ENCODE results near the gene HBM. TPM values are rescaled to one million over a fixed set of nuclear protein-coding genes. Genes with fewer than 3 reads are reported as not detected.
"Not testable (repeated sequence)": the region's sequence is repeated elsewhere in the genome, so short reads cannot be mapped to it uniquely, and the experiment has no call there.

The HBM gene
- total RNA-seq, 1 donor from 2014 or later = 89.5 TPM

DNA sequence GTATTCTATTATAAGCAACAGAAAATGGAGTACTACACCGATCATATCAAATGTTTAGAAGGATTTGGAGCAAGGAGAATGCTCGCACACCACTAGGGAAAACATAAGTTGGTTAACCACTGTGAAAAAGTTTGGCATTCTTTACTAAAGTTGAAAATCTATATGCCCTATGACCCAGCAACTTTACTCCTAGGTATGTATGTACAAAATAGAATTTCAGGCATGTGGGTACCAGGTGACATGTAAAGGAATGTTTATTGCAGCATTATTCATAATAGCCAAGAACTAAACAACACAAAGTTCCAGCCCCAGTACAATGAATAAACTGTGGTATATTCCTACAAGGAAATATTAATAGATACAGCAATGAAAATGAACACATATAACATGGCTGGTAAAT is 19.1 kb upstream of the HBM start:
- DNase-seq = no peak

DNA sequence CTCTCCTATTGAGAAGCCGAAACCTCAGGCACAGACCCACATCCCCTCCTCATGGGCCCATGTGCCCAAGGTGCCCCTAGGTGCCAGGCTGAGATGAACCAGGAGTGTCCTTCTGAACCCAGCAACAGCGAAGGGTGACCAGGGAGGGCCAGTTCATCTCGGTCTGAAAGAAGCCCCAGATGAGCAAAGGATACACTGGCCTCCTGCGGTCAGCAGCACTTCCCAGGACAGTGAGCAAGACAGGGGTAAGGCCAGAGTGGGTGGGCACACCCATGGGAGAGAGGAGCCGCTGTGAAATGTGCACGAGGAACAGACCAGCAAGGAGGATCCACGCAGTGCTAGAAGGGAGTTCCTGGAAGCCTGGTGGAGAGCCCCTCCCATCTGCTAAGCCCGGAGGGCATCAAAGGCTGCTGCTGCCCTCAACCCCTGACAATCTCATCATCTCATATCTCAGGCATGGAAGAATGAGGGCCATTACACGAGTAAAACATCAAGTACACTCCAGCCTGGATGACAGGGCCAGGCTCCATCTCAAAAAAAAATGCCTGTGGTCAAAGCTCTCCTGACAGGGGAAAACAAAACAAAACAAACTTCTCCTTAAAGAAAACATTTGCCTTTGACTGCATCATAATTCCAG is 16.6 kb upstream of the HBM start:
- no peak for DNase-seq

DNA sequence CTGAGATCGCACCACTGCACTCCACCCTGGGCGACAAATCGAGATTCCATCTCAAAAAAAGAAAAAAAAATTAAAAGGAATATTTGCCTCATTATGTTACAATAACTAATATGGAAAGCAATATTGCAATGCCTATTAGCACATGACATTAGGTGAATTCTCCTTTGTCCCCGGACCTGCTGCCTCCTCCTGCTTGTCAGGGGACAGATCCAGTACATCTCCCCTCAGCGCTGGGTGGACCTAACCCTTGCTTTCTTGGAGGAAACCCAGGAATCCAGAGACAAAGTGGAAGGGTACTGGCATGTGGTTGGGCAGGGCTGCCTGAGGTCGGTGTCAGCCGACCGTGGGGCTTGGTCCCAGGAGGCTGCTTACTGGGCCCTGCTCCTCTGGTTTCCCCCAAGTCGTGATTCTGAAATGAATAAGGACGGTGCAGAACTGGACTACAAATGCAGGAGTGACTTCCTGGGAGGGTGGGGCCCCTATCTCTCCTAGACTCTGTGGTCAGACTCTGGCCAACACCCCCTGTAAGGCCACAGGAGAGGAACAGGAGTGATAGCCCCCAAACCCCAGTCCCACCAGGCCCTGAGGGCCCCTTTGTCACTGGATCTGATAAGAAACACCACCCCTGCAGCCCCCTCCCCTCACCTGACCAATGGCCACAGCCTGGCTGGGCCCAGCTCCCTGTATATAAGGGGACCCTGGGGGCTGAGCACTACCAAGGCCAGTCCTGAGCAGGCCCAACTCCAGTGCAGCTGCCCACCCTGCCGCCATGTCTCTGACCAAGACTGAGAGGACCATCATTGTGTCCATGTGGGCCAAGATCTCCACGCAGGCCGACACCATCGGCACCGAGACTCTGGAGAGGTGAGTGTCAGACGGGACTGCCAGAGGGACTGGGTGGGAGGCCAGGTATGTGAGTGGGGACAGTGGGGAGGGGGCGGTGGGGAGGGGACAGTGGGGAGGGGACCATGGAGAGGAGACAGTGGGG is 13.3 kb upstream of the HBM start, which contains the start of gene HBZ:
Gene HBZ (plus strand): TSS at position 504 of the 988 bp plus-strand sequence. CDS start 266 bp downstream, at position 770.
- no peak for DNase-seq

DNA sequence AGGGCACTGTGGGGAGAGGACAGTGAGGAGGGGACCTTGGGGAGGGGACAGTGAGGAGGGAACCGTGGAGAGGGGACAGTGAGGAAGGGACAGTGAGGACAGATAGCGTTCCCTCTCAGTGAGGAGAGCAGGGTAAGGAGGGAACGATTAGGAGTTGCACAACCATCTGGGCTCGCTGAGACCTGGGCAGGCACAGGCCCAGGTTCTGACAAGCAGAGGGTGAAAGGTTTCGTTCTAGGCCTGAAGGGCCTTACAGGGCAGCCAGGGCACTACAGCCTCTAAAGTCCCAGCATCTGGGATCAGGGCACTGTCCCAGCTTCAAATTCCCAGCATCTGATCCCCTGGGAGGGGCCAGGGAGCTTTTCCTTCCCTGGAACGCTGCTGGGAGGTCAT is 12.7 kb upstream of the HBM start:
- not testable (repeated sequence) for DNase-seq

DNA sequence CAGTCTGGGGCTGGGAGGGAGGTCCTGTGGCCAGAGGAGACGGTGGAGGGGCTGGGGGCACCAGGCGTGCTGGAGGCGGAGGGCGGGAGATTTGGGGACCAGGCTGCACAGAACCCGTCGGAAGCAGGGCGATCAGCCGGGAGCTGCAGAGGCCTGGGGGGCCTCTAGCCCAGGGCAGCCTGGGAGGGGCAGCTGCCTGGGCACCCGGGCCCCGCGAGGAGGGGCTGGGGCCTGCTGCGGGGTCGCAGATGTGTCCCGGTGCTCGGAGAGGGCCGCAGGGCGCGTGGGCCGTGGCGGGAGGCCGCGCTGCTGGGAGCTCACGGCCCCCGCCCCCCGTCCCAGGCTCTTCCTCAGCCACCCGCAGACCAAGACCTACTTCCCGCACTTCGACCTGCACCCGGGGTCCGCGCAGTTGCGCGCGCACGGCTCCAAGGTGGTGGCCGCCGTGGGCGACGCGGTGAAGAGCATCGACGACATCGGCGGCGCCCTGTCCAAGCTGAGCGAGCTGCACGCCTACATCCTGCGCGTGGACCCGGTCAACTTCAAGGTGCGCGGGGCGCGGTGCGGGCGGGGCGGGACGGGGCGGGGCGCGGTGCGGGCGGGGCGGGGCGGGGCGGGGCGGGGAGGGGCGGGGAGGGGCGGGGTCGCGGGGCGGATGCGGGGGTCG is 12.1 kb upstream of the HBM start:
- not testable (repeated sequence) for DNase-seq

DNA sequence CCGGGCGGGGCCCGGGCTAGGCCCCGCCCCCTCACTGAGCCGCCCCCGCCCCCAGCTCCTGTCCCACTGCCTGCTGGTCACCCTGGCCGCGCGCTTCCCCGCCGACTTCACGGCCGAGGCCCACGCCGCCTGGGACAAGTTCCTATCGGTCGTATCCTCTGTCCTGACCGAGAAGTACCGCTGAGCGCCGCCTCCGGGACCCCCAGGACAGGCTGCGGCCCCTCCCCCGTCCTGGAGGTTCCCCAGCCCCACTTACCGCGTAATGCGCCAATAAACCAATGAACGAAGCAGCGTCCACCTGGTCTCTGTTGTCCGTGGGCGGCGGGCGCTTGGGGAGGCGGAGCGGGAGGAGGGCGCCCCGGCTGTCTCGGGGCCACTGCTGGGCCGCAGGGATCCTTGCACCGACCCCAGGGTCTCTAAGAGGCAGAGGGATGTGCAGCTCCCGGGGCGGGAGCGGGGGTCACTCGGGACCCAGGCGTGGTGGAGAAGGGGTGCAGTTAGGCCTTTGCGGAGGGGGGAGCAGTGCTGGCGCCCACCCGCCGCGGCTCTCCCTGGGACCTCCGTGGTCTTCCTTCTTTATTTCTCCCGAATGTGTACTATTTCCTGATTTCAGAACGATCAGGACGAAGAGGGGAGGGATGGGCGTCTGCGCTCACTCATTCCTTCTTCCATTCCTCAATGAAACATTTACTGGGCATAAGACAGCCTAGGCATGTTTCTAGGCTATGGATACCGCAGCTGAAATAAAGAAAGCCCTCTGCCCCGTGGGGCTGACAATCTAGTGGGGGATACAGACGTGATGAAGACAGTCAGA is 11.4 kb upstream of the HBM start:
- no peak for DNase-seq

DNA sequence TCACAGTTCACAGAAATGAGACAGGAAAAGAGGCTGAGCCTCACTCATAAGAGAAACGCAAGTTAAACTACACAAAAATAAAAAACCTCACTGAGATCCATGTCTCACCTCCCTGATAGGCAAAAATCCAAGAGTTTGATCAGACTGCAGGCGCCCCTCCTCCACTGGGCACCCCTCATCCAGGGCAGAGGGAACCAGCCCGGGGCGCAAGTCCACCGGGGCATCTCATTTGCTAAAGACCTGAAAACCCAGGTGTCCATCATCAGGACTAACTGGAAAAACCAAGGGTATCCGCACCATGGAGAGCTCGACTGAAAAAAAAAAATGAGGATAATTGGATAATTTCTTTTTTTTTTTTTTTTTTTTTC is 10.8 kb upstream of the HBM start:
- no peak for DNase-seq

DNA sequence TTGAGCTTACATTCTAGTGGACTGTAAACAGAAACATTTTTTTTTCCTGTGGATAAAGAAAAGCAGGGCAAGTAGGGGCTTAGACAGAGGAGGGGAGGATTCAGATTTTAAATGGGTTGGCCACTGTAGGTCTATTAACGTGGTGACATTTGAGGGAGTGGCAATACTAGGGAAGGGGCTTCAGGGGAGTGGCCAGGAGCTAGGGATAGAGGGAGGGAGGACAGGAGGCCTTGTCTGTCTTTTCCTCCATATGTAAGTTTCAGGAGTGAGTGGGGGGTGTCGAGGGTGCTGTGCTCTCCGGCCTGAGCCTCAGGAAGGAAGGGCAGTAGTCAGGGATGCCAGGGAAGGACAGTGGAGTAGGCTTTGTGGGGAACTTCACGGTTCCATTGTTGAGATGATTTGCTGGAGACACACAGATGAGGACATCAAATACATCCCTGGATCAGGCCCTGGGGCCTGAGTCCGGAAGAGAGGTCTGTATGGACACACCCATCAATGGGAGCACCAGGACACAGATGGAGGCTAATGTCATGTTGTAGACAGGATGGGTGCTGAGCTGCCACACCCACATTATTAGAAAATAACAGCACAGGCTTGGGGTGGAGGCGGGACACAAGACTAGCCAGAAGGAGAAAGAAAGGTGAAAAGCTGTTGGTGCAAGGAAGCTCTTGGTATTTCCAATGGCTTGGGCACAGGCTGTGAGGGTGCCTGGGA is 6.5 kb upstream of the HBM start:
- DNase-seq = no peak

DNA sequence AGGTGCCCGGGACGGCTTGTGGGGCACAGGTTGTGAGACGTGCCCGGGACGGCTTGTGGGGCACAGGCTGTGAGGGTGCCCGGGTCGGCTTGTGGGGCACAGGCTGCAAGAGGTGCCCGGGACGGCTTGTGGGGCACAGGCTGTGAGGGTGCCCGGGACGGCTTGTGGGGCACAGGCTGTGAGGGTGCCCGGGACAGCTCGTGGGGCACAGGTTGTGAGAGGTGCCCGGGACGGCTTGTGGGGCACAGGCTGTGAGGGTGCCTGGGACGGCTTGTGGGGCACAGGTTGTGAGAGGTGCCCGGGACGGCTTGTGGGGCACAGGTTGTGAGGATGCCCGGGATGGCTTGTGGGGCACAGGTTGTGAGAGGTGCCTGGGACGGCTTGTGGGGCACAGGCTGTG is 5.5 kb upstream of the HBM start:
- DNase-seq = not testable (repeated sequence)

DNA sequence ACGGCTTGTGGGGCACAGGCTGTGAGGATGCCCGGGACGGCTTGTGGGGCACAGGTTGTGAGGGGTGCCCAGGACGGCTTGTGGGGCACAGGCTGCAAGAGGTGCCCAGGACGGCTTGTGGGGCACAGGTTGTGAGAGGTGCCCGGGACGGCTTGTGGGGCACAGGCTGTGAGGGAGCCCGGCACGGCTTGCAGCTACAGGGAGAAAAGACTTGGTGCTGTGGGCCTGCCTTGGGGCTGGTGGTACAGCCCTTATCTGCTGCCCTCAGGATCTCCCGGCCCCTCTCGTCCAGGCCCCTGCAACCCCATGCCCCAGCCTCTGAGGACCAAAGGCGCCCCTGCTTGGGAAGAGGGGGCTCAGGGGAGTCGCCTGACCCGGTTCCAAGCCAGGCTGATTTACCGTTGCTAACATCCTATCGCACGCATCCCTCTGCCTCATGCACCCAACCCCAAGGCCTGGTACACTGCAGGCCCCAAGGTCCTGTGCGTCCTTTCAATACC is 5.0 kb upstream of the HBM start:
- no peak for DNase-seq

DNA sequence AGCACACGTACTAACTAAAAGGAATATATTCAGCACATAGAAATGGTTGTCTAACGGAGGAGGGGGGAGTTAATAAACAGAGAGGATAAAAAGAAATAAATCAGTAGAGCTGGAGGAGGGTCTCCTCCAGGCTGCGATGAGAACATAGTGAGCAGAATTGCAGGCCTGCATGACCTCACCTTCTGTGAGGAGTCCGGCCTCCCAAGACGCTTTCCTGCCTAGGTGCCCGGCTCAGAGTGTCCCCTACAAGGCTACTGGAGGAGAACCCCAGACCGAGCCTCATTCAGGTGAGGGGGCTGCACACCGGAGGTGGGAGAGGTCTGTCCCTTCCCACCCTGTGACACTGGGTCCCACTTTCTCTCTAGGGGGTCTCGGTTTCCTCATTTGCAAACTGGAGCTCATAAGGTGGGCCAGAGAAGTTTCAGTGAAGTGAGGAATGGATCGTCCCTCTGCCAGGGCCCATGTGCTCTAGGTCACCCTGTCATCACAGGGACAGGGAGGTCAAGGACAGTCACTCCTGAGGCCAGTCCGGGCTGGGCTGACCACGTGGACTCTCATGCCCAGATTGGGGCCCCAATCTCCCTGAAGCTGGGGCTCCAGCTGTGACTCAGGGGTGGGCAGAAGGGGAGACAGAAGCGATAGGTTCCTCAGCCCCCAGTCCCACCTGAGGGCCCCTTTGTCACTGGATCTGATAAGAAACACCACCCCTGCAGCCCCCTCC is 3.3 kb upstream of the HBM start:
- no peak for DNase-seq

DNA sequence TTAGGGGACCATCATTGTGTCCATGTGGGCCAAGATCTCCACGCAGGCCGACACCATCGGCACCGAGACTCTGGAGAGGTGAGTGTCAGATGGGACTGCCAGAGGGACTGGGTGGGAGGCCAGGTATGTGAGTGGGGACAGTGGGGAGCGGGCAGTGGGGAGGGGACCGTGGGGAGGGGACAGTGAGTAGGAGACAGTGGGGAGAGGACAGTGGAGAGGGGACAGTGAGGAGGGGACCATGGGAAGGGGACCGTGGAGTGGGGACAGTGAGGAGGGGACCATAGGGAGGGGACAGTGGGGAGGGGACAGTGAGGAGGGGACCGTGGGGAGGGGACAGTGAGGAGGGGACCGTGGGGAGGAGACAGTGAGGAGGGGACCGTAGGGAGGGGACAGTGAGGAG is 2.6 kb upstream of the HBM start:
- DNase-seq = not testable (repeated sequence)

DNA sequence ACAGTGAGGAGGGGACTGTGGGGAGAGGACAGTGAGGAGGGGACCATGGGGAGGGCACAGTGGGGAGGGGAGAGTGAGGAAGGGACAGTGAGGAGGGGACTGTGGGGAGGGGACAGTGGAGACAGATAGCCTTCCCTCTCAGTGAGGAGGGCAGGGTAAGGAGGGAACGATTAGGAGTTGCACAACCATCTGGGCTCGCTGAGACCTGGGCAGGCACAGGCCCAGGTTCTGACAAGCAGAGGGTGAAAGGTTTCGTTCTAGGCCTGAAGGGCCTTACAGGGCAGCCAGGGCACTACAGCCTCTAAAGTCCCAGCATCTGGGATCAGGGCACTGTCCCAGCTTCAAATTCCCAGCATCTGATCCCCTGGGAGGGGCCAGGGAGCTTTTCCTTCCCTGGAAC is 2.1 kb upstream of the HBM start:
- DNase-seq = not testable (repeated sequence)

DNA sequence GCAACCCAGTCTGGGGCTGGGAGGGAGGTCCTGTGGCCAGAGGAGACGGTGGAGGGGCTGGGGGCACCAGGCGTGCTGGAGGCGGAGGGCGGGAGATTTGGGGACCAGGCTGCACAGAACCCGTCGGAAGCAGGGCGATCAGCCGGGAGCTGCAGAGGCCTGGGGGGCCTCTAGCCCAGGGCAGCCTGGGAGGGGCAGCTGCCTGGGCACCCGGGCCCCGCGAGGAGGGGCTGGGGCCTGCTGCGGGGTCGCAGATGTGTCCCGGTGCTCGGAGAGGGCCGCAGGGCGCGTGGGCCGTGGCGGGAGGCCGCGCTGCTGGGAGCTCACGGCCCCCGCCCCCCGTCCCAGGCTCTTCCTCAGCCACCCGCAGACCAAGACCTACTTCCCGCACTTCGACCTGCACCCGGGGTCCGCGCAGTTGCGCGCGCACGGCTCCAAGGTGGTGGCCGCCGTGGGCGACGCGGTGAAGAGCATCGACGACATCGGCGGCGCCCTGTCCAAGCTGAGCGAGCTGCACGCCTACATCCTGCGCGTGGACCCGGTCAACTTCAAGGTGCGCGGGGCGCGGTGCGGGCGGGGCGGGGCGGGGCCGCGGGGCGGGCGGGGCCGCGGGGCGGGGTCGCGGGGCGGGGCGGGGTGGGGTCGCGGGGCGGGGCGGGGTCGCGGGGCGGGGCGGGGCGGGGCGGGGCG is 1.5 kb upstream of the HBM start:
- DNase-seq = not testable (repeated sequence)

DNA sequence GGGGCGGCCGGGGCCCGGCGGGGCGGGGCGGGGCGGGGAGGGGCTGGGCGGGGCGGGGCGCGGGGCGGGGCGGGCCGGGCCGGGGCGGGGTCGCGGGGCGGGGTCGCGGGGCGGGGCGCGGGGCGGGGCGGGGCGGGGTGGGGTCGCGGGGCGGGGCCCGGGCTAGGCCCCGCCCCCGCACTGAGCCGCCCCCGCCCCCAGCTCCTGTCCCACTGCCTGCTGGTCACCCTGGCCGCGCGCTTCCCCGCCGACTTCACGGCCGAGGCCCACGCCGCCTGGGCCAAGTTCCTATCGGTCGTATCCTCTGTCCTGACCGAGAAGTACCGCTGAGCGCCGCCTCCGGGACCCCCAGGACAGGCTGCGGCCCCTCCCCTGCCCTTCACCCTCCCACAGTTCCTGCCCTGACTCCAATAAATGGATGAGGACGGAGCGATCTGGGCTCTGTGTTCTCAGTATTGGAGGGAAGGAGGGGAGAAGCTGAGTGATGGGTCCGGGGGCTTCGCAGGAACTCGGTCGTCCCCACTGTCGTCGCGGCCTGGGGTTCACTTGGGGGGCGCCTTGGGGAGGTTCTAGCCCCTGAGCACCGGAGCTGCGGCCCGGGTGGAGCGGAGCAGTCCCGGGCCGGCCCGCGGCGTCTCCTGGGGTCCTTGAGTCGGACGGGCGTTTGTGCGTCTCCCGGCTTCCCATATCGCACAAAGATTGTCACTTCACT is 795 bp upstream of the HBM start:
- DNase-seq = no peak

DNA sequence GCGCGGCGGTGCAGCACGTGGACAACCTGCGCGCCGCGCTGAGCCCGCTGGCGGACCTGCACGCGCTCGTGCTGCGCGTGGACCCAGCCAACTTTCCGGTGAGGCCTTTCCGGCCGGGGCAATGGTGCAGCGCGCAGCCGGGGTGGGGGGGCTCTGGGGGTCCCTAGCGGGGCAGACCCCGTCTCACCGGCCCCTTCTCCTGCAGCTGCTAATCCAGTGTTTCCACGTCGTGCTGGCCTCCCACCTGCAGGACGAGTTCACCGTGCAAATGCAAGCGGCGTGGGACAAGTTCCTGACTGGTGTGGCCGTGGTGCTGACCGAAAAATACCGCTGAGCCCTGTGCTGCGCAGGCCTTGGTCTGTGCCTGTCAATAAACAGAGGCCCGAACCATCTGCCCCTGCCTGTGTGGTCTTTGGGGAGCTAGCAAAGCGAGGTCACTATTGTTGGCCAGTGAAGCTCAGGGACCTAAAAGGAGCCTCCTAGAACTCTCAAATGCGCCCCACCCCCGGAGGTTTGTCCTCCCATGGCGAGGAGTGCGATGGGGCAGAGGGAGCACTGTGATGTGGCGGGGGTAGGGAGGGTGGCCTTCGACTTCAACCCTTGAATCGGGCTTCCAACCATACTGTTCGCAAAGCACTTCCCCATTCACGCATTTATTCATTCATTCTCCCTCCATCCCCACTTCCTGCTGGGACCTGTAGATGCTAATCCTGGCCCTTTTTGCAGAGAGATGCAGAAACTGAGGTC is 770 bp downstream of the HBM start:
- no peak for DNase-seq

DNA sequence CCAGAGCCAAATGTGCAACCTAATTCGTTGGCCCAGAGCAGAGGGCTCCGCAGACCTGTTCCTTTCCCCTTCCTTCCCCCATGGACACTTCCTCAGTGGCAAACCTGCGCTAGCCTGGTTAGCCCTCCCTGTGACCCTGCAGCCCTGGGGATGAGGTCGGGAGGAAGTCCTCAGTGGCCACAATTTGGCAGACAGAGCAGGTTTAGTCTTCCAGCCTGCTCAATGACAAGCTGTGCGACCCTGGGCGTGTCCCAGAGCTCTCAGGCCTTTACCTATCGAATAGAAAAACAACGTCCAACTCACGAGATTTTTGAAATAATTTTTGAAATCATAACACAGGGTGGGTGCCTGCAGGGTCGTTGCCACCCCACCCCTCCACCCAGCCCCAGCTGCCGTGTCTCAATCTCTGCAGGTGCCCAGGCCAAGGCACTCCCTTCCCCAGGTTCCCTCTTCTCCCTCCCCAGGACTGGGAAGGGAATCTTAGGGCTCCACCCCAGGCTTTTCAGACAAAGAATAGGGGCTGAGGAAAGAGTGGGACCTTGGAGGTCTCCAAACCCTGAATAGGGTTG is 1.4 kb downstream of the HBM start:
- DNase-seq = no peak

DNA sequence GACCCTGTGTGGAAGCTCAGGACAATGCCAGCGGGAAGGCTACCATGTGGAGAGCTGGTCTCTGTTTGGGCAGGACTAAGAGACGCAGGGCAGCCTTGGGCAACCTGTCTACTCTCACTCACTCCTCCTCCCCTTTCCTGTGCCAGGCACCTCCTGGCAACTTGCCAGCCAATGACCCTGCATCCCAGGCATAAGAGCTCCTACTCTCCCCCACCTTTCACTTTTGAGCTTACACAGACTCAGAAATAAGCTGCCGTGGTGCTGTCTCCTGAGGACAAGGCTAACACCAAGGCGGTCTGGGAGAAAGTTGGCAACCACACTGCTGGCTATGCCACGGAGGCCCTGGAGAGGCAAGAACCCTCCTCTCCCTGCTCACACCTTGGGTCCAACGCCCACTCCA is 2.6 kb downstream of the HBM start:
- no peak for DNase-seq

Measured in skin of body (tissue), 2 donors.